GM19351 (cell line): ENCODE data around the gene PACSIN1.
"Not testable (repeated sequence)": the region's sequence is repeated elsewhere in the genome, so short reads cannot be mapped to it uniquely, and the experiment has no call there.

ENCODE experiments used
- ATAC-seq: cut with Tn5 transposase; IDR thresholded peaks from one replicate; pipeline ENCODE4 v1.9.1; 2021; ENCODE audit warnings: mild to moderate bottlenecking, moderate library complexity; ENCODE audit not compliant: unreplicated experiment

The PACSIN1 gene

GRCh38 chr6:34484899-34485298, 19.0 kb downstream of the PACSIN1 start:
- ATAC-seq: no peak

- ATAC-seq: no peak
Observed at GRCh38 chr6:34485321-34486060, 19.6 kb downstream of the PACSIN1 start.

- no peak for ATAC-seq
Observed at GRCh38 chr6:34486106-34486740, 20.3 kb downstream of the PACSIN1 start.

GRCh38 chr6:34486886-34487285, 21.0 kb downstream of the PACSIN1 start:
- not testable (repeated sequence) for ATAC-seq

- no peak for ATAC-seq
Observed at GRCh38 chr6:34487536-34487935, 21.7 kb downstream of the PACSIN1 start.

GRCh38 chr6:34489207-34489805, 23.4 kb downstream of the PACSIN1 start:
- no peak for ATAC-seq

- ATAC-seq: no peak
Observed at GRCh38 chr6:34490390-34491090, 24.7 kb downstream of the PACSIN1 start.

GRCh38 chr6:34491091-34491430, 25.2 kb downstream of the PACSIN1 start:
- no peak for ATAC-seq

- ATAC-seq: no peak
Observed at GRCh38 chr6:34493344-34493743, 27.5 kb downstream of the PACSIN1 start.

GRCh38 chr6:34494973-34495372, 29.1 kb downstream of the PACSIN1 start:
- ATAC-seq: no peak

GRCh38 chr6:34496103-34496685, 30.3 kb downstream of the PACSIN1 start:
- ATAC-seq: no peak

GRCh38 chr6:34497411-34497810, 31.5 kb downstream of the PACSIN1 start:
- ATAC-seq: no peak

- no peak for ATAC-seq
Observed at GRCh38 chr6:34506718-34507117, 40.8 kb downstream of the PACSIN1 start.

- no peak for ATAC-seq
Observed at GRCh38 chr6:34508425-34508824, 42.5 kb downstream of the PACSIN1 start.

GRCh38 chr6:34509782-34510181, 43.9 kb downstream of the PACSIN1 start:
- ATAC-seq: no peak

- no peak for ATAC-seq
Observed at GRCh38 chr6:34510299-34510698, 44.4 kb downstream of the PACSIN1 start.

- ATAC-seq: no peak
Observed at GRCh38 chr6:34511214-34511914, 45.5 kb downstream of the PACSIN1 start.

GRCh38 chr6:34511915-34512737, 46.2 kb downstream of the PACSIN1 start:
- ATAC-seq: no peak

GRCh38 chr6:34512738-34513115, 46.9 kb downstream of the PACSIN1 start:
- no peak for ATAC-seq

- no peak for ATAC-seq
Observed at GRCh38 chr6:34513646-34514045, 47.8 kb downstream of the PACSIN1 start.
